Stimulated activated CD4-positive, alpha-beta T cell treated with anti-CD3 and anti-CD28 coated beads, TNF-alpha, amount 100 ng/mL, for 48 hours (primary cell): ENCODE measurements around the gene TRPC4.

Experiments
- DNase-seq, 3 donors: peaks; one replicate each; pipeline ENCODE4 v3.0.0-alpha.2; 2020; ENCODE audit warnings: low read depth in 3 of 3

The TRPC4 gene

GRCh38 chr13:37716420-37717195 lies 153.0 kb downstream of the TRPC4 start:
- no peak for DNase-seq

DNA sequence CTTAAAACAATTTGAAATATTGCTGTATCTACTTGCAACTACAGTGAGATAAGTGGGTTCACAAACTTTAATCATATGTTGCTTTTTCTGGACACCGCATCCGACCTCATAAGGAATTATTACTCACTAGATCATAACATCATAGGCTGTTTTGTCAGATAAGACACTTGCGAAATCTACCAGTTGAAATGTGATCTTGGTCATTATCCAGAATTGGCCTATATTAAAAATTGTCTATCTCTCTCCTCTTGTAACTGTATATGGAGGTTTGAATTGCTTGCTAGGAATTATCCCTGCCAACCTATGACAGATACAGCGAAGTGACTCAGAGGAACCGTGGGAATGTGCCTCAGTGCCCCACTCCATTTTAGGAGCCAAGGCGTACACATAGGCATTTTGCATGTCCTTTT lies 154.0 kb downstream of the TRPC4 start:
- no peak for DNase-seq

- DNase-seq = no peak
Measured at GRCh38 chr13:37709318-37709717, 160.3 kb downstream of the TRPC4 start.

- no peak for DNase-seq
Measured at GRCh38 chr13:37707739-37708500, 161.7 kb downstream of the TRPC4 start.

GRCh38 chr13:37706041-37706440 lies 163.5 kb downstream of the TRPC4 start:
- DNase-seq = no peak

DNA sequence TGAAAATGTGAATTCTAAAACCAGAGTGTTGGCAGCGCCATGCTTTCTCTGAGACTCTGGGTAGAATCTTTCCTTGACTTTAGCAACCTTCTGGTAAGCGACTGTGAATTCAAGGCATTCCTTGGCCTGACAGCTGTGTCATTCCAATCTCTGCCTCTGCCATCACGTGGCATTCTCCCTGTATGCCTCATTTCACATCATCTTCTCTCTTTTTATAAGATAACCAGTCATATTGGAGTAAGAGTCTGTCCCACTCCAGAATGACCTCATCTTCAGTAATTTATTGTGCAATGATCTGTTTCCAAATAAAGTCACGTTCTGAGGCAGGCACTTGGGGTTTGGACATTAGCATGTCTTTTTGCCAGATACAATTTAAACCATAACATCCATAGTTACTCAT lies 167.6 kb downstream of the TRPC4 start:
- DNase-seq = no peak

- DNase-seq = no peak
Measured at GRCh38 chr13:37701306-37701705, 168.3 kb downstream of the TRPC4 start.

DNA sequence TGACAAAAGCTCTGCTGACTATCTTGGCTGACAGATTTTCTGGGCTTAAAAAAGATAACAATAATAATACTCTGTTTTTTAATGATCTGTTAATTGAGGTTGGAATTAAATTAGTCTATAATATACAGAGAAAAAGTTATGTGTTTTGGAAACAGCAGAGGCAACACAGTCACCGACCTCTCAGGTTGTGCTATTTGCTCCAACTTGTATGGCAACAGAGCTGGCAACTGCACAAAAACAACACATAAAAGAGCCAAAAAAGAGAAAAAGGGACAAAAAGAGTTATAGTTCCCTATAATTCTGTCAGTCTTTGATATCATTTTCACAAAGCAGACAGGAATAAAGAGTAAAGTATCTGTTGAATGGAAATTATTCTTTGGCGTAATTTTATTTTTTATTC lies 168.7 kb downstream of the TRPC4 start:
- DNase-seq = no peak

DNA sequence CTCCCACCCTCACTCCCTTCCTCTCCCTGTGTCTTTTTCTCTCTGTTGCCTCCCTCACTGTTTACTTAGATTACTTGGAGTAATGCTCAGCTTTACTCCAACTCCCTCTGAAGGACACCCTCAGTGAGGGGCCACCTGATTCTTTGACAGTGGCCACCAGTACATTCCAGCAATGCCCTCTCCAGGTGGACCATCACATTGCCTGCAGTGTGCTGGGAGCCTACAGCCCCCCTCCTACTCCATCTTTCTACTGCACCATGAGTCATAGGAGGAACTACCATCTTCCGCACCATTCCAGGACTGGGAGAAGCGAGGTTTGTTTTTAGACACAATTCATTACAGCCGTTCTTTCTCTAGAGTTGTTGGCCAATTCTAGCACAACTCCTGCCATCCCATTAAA lies 174.4 kb downstream of the TRPC4 start:
- no peak for DNase-seq

- DNase-seq = no peak
Measured at GRCh38 chr13:37690361-37690760, 179.2 kb downstream of the TRPC4 start.

GRCh38 chr13:37686501-37686900 lies 183.1 kb downstream of the TRPC4 start:
- no peak for DNase-seq

DNA sequence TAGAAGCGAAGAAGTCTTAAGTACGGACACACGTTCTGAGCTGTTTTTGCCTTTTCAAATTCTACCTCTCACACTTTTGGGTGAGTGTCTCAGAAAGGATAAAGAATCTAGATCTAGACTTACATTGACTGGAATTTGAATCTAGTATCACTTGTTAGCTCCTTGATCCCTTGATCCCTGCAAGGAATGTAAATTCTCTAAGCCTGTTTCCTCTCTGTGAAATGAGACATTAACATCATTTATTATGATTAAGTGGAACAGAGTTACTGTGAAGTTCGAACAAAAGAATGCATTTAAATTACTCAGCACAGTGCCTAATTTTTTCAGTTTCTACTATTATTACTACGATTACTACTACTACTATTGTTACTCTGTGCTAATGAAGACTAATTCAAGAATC lies 184.4 kb downstream of the TRPC4 start:
- DNase-seq = no peak

DNA sequence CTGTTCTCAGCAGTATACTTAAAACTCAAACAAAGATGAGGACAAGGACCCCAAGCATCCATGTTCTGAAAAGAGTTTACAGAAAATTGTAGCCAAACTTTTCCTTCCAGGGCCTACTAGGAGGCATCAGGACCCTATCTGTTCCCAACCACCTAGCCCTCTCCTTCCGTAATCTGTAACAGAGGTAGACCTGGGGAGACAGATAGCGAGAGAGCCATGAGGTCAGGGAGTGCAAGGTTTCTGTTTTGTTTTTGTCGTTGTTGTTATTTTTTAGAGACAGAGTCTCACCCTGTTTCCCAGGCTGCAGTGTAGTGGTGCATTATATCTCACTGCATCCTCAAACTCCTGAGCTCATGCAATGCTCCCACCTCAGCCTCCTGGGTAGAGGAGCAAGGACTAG lies 187.1 kb downstream of the TRPC4 start:
- no peak for DNase-seq

DNA sequence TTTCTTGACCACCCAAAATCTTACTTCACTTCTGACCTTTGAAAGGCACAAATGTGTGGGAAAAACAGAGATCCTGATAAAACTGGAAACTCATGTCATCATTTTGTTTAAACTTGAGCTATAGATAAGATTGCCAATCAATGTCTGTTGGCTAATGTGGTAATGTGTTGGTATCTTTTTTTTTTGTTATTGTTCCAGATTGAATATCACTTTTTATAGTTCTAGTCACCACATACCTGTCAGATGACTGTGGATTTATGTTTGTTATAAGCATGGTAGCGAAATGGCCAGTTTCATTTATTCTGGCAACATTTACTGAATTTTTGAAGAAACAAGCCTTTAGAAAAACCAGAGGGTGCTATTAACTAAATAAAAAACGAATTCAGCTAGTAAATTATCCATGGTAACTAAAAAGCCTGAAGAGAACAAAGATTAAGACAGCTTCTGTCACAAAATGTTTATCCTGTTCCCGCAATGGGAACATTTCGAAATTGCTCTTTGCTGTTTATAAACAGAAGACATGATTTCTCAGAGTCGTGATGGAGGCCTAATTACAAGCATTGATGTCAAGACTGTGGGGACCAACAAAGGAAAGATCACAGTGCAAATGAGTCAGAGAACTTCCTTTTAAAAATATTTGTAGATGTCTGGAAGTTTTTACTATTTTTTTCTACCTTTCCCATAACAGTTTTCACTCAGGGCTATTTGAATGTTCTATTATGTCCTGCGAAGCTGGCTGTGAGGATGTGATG lies 188.1 kb downstream of the TRPC4 start:
- no peak for DNase-seq

- DNase-seq = no peak
Measured at GRCh38 chr13:37680137-37680536, 189.4 kb downstream of the TRPC4 start.

DNA sequence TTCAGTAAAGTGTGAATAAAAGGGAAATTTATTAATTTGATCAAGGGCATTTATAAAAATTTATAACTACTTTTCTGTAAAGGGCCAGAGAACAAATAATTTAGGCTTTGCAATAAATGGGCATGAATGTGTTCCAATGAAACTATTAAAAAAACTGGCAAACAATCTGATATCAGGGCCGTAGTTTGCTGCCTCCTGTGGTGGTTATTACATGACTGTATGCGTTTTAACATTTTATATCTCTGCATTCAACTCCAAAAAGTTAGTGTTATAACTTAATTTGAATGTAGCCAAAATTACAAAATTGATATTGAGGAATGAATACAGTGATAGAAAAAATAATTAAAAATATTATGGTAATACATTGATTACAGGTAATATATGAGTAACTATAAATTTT lies 190.5 kb downstream of the TRPC4 start:
- no peak for DNase-seq

- DNase-seq = no peak
Measured at GRCh38 chr13:37669845-37670244, 199.7 kb downstream of the TRPC4 start.

DNA sequence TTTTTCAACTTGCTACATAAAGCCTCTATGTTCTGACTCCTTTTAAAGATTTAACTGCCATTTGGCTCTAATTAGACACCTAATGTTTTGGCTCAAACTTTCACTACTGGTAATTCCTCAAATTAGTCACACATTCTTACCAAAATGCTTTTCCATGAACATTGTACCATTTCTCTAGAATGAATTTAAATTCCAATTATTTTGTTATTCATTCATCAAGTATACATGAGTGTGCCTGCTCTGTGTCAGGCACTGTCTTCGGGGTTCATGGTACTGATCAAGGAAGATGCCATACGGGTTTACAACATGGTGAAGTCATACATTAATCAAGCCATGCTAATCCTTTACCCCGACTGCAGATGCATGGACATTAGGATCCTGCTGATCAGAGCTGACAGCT lies 201.9 kb downstream of the TRPC4 start:
- no peak for DNase-seq

GRCh38 chr13:37666036-37666435 lies 203.5 kb downstream of the TRPC4 start:
- no peak for DNase-seq

DNA sequence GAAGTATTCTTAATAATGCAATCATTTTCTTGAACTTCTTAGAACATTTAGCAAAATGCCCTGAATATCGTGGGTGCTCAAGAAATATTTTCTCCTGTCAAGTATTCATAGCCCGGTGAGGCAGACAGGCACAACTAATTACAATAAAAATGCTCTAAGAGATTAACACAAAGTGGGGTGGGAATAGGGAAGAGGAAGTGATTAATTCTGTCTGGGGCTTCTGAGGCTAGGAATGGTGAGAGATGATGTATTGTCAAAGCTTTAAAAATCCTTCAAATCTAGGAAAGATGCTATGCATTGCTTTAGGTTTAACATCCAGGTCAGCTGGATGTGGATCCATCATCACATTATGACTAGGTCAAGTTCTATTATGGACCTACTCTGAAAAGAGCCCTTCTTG lies 204.2 kb downstream of the TRPC4 start:
- no peak for DNase-seq

DNA sequence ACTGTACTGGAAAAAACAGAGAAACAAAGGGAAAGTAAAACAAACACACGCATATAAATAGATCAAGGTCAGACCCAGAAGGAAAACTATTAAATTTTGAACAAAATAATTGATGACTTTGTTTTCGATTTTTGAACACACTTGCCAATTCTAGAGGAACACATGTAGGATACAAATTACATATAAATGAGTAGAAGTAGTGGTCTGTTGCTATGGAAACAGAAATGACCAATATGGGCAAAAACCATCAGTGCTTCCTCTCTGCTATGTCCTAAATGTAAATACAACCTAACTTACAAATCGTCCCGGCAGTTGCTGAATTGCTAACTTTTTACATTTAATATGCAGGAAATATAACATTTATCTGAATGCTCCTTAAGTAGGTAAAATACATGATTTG lies 205.8 kb downstream of the TRPC4 start:
- no peak for DNase-seq

DNA sequence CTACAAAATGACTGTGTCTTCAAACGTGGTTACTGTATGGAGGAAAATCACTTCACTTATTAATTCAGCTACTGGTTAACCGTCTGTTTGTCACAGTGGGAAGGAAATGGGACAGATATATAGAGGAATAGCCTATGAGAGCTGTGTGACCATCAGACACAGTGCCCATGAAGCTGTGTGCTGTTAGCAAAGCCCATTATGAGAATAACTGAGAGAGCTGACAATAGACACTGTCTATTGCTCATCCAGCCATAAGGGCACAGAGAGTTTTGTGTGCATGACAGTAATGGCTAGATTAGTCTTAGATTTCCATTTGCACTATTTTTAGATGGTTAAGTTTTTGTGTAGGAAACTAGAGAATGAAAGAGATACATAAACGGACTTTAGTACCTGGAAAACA lies 206.9 kb downstream of the TRPC4 start:
- DNase-seq = no peak

DNA sequence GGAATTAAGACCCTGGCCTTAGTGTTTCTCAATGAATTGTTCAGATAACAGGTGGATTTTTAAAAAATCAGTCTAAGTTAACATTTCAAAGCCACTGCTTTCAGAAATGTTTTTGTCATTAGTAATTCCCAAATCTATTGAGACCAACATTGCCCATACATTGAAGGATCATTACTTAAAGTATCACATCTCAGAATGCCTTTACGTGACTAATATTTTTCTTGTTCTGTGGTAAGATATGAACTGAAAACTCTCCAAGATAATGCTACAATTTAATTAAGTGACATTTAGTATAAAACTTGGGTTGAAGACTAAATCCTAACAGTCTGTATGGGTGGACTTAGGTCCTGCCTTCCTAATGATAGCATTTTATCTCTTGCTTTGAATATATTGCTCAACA lies 211.6 kb downstream of the TRPC4 start:
- DNase-seq = no peak
